ENCODE data around the gene SHISAL1.
"Not testable (repeated sequence)": the region's sequence is repeated elsewhere in the genome, so short reads cannot be mapped to it uniquely, and the experiment has no call there.

Gene SHISAL1

DNA sequence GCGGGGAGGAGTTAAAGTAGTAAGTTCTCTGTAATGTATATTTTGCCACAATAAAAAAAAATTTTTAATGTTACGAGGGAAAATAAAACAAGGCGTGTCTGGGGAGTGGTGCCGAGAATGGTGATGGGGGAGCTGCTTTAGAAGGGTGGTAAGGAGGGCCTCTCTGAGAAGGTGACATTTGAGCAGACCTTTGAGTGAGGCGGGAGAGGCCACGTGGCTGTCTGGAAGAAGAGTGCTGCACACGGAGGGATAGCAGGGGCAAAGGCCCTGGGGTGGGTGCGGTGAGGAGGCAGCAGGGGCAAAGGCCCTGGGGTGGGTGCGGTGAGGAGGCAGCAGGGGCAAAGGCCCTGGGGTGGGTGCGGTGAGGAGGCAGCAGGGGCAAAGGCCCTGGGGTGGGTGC is 10.4 kb downstream of the SHISAL1 start:
- not testable (repeated sequence) for DNase-seq (ENCODE audit: low spot score)

DNA sequence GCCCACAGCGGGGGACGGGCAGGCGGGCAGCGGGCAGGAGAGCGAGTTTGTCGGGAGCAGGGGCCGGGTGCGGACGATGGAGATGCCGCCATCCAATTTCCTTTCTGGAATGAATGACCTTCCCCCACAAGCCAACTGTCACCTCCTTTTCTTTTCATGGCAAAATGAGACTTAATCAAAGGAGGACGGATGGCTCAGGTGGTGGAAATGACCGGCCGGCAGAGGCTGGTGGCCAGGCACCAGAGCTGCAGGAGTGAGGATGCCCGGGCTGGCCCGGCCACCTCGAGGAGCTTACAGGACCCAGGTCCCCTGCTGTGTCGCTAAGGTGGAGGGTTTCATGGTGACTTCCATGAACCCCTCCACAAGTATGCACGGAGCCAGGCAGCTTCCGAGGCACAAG is 11.7 kb downstream of the SHISAL1 start:
- DNase-seq (ENCODE audit: low spot score), result no peak

DNA sequence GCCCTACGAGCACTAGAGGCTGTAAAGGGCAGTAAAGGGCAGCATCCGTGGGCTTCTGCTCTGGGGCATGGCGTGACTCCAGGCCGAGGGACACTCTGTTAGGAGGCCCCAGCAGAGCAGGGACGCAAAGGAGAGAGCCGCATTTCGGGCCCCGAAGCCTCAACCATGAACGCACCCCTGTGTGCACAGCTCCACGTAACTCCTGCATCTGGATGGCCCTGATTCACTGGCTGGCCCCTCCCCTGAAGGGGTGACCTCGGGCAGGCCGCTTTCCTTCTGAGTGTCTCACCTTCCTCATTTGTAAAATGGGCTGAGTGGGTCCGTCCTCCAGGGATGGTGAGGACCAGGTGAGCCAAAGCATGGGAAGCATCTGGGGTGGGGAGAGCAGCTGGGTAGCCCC is 13.6 kb downstream of the SHISAL1 start:
- DNase-seq (ENCODE audit: low spot score), result no peak

DNA sequence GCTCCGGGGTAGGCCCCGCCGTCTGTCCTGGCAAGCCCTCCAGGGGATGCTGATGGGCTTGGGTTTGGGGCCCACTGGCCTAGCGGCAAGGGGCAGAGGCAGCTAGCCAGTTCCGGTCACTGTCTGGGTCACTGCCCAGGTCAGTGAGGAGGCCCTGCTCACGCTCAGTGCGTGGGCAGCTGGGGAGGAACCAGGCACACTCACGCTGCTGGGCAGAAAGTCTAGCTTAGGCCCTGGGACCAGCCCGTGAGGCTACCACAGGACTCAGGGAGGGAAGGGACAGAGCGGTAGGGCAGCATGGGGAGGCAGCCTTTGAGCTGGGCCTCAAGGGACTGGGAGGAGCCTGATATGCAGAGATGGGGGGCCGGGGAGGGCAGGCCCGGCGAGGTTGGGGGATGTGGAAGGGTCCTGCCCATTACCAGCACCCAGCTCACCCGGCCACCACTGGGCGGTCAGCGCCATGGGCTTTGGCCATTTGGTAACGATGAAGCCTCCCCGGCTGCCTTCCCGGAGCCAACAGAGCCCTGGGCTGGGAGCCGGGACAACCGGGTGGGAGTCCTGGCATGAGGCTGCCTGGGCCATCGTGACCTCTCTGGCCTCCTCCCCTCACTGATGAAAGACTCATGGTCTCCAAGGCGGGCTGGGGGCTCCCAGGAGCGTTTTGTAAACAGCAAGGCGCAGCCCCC is 14.2 kb downstream of the SHISAL1 start:
- no peak for DNase-seq (ENCODE audit: low spot score)

DNA sequence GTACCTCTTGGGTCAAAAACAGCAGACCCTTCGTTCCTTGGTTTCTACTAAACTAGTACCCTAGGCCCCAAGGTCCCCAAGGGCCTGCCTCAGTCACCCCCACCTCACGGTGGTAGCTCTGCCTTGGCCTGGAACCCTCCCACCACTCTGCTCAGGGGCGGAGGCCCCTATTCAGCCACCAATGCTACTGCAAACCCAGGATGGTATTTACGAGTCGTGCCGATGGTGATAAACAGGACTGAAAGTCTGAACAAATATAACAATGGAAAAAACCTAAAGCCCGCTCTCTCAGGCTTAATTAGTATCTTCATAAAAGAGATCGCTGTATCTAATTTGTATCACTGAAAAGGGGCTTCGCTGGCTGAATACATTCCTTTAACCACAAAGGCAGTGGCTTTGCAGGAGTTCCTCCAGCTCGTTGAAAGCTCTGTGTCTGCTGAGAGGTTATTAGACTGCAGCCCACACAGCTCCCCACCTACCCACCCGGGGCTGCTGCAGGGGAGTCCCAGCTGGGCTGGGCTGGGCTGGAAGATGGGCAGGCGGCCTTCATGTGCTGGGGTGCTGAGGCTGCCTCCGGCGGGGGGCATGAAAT is 15.2 kb downstream of the SHISAL1 start:
- DNase-seq (ENCODE audit: low spot score), result no peak

DNA sequence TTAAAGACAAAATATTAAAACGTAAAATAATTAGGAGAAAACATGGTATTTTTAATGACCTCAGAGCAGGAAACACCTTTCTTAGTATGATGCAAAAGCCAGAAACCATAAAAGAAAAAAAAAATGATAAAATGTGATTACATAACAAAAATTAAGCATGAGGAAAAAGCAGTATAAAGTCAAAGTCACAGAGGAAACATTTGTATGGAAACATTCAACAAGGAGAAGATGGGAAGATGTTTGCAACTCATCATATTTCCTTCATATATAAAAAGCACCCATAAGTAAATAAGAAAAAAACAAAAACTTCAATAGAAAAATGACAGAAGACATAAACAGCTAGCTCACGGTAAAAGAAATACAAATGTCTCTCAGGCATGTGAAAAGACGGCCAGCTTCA is 17.3 kb downstream of the SHISAL1 start:
- DNase-seq (ENCODE audit: low spot score), result no peak

DNA sequence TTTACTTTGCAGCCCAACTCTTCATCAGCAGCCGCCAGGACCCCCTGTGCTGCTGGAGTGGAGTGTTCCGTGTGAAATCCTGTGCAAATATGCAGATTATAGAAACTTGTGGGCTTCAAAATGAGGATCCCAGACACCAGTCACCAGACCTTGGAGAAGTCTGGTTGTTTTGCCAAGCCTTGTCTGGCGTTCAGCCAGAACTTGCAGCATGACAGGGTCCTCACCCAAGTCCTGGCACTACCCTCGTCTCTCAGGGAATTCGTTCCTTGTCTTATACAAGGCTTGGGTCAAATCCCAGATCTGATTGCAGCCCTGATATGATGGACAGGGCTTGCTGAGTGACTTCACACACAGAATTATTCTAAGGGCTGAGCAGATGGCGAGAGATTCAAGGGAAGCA is 18.9 kb downstream of the SHISAL1 start:
- DNase-seq (ENCODE audit: low spot score), result no peak

DNA sequence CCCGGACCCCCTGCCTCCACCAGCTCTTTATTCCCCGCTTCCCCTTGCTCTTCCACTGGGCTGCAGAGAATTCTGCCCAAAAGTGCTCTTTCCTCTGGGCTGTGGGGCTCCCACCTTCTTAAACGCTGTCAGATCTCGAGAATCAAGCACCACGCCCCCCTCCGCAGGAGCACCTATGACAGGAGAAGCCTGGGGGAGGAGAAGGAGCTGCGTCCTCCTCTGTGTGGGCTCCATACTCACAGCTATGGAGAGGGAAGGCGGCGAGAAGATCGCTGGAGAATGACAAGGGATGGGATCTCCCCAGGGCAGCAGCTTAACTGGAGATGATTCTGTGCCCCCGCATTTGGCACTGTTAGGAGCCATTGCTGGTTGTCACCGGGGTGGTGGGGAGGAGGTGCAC is 19.7 kb downstream of the SHISAL1 start:
- DNase-seq (ENCODE audit: low spot score), result no peak

DNA sequence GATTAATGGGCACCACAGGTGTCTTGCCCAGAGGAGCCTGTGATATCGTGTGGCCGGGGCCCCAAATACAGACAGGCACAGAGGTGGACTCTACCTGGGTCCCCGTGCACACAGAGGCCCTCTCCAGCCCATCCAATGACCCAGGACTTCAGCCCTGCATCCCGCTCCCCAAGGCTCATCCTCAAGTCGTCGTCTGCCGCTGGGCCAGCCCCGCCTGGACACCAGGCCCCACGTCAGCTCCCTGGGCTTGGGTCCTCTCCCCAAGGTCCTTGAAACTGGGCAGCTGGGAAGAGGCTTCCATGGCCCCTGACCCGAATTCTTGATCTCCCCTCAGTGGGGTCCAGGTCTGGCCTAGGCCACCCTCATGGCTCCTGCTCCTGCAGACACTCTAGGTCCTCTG is 20.2 kb downstream of the SHISAL1 start:
- DNase-seq (ENCODE audit: low spot score), result no peak

DNA sequence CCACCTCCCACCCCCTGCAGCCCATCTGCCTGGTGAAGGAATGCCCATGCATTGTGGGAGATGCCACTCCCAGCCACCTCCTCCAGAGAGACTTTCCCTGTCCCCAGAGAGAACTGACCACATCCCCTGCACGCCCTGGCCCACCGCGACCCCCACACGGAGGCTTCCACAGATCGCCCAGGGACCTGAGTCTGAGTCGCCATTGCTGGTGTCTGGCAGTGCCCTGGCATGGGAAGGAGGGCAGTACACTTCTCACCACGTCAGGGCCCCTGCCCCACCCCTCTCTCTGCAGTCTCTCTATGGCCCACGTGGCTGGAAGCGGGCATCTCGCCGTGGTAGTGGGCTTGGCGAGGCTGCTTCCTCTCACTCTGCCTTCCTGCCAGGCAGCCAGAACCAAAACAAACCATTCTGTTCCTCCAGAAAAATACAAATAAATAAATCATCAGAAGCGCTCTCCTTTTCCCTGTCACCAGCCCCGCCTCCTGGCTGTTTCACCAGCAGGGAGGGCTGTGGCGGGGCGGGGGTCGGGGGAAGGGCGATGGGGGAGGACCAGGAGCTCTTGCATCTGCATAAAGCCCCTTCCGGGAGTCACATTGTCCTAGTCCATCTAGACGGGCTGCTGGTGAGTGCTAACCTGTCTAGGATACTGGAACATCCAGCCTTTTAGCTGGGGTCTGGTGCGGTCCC is 20.9 kb downstream of the SHISAL1 start:
- DNase-seq (ENCODE audit: low spot score), result no peak

DNA sequence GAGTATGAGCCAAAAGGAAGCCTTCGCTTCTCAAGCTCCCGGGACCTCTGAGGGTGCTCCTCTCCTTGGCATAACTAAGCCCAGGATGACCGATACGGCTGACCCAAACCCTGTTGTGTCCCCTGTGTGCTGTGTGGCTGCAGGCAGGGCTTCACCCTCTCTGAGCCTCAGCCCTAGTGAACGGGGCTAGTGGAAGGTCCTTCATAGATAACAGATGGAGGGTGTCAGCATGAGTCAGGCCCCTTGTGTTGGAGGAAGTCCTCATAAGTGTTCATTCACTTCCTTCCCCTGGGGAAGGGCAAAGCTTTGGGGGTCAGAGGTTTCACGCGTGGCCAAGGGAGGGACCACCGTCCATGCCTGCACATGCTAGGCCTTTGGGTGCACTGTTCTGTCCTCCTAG is 21.5 kb downstream of the SHISAL1 start:
- no peak for DNase-seq (ENCODE audit: low spot score)

DNA sequence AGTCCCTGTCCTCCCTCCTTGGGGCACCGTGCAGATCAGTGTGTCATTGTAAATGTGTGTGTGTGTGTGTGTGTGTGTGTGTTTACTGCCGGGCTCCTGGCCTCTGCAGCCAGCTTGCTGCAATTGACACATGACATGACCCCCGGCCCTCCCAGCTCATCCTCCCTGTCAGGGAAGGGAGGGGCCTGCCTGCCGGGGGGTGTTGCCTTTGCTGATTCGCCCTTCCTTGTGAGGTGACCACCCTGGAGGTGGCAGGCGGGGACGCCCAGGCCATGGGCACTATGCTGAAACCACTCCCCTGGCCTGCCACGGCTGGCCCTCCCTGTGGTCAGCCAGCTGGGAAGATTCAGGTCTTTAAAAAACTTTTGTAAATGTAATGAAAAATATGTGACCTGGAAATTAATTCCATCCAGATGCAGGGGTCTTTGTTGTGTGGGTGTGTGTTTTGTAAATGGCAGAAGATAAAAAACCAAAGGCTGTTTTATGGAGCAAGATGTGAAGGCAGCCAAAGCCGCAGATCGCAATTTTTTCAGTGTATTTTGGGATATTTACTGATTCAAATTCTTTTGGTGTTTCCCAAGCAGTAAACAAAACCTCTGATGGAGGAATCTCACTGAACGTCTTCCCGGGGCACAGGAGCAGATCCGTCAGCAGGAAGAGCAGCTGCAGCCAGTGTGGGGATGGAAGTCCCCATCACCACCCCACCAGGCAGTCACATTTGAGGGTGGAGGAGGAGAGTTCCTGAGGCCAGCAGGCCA is 23.2 kb downstream of the SHISAL1 start:
- DNase-seq (ENCODE audit: low spot score), result no peak

DNA sequence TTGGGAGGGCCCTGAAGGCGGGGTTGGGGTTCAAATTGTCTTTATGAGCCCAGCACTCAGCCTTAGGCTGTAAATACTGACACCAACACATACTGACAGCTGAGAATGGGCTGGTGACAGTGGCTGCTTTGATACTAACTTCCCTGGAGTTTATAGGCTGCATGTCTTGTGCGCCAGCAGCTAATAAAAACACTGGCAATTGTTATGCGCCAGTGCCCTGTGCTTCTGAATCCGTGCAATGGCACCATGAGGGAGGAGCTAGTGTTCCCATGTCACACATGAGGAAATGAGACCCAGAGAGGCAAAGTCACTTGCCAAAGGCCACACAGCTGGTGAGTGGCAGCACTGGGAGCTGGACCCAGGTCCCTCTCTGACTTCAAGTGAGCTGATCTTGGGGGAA is 23.8 kb downstream of the SHISAL1 start:
- no peak for DNase-seq (ENCODE audit: low spot score)

DNA sequence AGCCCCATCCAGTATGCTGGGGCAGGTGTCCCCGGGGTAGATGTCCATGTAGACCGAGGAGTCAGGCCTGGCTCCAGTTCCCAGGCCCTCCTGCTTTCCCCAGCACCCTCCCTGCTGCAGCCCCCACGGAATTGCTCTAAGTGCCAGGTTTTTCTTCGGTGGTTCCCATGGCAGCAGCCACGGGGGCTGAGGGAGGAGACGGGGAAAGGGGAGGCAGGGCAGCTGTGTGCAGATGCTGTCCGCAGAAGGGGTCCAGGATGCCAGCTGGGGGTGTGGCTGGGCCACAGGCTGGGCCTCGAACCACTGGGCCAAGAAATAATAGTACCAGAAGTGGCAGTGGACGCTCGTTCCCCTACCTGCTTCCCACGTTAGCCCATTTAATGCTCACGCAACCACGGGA is 25.0 kb downstream of the SHISAL1 start:
- no peak for DNase-seq (ENCODE audit: low spot score)

DNA sequence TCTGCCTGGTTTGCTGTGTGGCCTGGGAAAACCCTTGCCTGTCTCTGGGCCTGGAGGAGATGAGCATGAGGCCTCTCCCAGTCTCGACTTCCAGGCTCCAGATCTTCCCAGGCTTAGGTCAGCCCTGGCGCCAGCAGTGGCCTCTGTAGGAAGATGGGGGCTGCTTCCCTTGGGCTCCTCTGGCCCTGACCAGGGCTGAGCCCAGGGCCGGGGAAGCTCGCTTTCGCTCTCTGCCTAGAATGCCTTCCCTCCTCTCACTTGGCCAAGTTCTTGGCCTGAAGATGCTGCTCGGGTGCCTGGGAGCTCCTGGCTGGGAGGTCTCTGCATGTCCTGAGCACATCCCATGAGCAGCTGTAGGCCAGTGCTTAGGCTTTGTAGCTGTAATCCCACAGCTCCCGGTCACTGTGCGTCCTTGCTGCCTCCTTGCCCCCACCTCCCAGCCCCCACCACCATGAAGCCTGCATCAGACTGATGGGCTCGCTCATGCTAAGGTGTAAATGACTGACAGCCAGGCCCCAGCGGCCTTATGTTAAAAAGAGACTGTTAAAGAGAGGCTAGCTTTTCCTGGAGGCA is 25.5 kb downstream of the SHISAL1 start:
- no peak for DNase-seq (ENCODE audit: low spot score)

DNA sequence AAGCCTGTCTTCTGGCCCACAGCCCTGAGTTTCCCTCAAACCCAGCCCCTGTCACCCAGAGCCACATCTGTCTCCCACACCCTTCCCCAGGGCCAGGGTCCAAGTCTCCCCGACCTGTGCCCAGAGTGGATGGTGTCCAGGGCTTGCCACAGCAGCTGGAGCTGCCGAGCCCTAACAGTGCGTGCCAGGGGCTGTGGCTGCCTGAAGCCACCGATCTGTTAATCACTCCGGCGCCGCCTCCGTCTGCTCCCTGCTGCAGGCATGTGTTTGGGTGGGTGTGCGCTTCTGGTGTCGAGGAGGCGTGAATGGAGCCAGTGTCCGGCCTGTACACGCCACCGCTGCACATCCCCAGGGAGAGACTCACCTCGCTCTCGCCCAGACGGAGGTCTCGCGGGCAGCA is 26.1 kb downstream of the SHISAL1 start:
- DNase-seq (ENCODE audit: low spot score), result no peak

DNA sequence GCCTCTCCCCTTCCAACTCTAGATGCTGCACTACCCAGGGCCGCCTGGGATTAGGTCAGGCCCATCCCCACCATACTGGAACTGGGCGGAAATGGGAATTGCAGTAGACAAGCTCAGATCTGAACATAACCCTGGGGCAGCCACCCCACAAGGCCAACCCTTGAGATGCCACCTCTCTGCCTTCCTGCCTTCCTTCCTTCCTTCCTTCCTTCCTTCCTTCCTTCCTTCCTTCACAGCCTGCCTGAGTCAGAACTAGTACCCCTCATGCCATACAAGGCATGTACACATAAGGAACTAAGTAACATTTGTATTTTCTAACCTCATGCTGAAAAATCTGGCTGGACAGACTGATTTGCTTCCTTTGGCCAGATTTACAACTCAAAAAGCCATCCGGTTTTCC is 28.0 kb downstream of the SHISAL1 start:
- DNase-seq (ENCODE audit: low spot score), result no peak

DNA sequence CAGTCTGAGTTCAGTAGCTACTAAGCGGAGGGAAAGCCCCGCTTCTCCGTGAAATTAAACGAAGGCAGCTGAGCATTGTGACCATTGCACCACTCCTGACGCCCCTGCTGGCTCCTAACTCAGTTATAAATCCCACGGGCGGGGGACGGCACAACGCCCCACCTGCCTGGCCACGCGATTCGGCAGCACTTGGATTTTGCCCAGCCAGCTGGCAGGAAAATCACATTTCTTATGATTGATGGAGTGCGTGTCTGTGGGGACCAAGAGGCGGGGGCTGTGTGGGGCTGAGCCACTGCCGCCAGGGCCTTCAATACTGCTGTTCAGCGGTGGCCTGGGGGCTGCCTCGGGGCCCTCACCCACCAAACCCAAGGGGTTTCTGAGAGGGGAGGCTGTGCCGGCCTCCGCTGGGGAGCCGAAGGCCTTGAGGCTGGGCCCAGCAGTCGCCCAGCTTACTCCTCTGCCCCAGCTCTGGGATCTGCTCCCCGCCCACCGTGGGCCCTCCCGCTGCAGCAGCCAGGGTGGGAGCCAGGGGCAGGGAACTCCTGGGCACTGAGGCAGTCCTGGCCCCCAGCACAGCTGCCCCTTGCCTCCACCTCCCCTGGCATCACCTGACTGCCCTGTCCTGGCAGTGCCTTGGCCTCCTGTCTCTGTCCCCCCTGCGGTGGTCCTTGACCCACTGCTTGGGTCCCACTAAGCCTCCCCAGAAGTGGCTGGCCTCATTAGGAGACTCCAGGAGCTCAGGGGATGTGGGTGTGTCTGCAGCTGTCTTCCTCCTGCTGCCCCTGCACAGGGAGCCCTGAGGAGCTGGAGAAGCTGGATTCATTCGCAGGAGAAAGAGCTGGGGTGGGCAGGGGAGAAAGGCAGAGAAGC is 30.7 kb downstream of the SHISAL1 start:
- DNase-seq (ENCODE audit: low spot score), result no peak

DNA sequence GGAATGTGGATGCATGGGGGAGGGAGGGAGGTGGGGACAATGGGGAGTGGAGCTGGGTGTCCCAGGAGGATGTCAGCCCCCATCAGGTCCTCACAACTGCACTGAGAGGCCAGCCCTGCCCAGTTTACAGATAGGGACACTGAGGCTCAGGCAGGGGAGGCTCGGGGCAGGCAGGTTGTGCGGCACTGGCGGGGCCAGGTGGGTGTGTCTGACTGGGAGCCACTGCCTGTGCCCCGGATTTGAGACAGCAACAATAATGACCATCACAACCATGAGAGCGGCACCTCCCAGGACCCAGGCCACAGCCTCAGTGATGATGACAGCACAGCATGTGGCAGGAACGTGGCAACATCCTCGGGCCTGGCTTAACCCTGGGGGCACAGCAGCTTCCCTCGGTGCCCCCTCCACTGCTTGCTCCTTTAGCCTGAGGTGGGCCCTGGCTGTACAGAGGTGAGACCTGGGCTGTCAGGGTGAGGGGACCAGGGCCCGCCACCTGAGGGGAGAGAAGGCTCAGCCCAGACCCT is 32.0 kb downstream of the SHISAL1 start:
- no peak for DNase-seq (ENCODE audit: low spot score)

DNA sequence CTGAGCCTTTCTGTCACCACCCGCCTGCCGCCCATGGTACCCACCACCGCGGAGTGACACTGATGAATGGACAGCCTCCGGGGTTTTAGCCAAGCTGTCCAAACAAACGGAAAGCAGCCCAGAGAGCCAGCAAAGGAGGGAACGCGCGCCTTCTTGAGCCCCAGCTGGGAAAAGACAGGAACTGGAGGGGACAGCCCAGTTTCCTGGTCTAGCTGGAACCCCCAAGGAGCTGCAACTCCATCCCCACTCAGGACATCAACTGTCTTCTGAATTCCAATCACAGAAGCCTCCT is 33.7 kb downstream of the SHISAL1 start:
- no peak for DNase-seq (ENCODE audit: low spot score)

DNA sequence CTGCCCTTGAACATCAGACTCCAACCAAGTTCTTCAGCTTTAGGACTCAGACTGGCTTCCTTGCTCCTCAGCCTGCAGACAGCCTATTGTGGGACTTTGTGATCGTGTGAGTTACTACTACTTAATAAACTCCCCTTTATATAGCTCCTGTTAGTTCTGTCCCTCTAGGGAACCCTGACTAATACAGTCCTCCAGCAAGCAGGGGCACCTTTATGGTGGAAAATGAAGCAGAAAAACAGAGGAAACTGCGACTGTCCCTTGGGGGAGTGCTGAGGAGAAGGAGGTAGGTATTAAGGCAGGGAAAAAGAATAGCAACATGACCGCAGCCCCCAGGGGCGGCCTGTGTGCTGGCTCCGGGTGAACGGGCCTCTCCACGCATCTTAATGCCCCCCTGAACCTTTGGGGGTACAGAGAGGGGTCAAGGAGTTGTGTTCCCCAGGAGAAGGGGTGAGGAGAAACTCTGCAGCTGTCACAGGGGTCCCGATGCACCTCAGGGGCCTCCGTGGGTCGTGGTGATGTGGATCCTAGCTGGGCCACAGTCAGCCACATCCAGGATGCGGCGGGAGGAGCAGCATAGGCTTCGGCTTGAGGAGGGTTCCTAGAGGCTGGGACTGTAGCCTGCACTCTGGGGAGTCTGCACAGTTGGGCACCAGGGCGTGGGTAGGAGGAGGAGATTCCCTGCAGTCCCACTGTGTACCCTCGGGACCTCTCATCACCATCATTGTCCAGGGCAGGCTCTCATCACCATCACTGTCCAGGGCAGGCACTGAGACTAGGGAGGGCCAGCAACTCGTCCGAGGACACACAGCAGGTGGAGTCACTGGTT is 34.3 kb downstream of the SHISAL1 start:
- DNase-seq (ENCODE audit: low spot score), result no peak
